ENCODE data around the gene SETD1A. TPM values are rescaled to one million over a fixed set of nuclear protein-coding genes. Genes with fewer than 3 reads are reported as not detected.

Gene SETD1A
- total and polyA plus RNA-seq, 2 donors (not counting 1 experiment from before 2014, with no cell fraction given) = 1.4 to 3.5 TPM

DNA sequence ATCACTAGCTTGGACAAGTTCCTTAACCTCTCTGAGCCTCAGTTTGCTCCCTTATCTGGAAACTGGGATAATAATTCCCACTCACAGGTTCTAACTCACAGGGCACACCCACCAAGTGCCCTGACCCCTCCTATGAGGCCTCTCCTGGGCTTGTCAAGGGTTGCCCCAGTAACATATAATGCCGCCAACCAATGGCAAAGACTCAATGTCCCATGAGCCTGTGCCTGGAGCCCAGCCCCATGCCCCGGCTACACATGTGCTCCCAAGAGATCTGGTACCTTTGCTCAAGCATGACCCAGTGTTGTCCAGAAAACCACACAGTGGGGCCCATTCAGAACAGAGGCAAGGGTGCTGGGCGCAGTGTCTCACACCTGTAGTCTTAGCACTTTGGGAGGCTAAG lies 42.7 kb upstream of the SETD1A start:
- no peaks in the 10 kb centered on the region for H4K20me1 ChIP-seq (ENCODE audit: control insufficient read depth, extremely low read depth, insufficient read depth, low read length)
- no peak for DNase-seq (ENCODE audit: low read depth in 2 of 2)
- no peak overlapping the region for H3K27ac ChIP-seq (ENCODE audit: insufficient read depth, low read length)
- no peaks in the 10 kb centered on the region for H3K79me2 ChIP-seq (ENCODE audit: control insufficient read depth, insufficient read depth, low read length)
- TF ChIP-seq EZH2 (IDR thresholded peaks at IDR 0.05; ENCODE audit: low read length, missing control alignments) = no peak
- TF ChIP-seq, protein P1, sequence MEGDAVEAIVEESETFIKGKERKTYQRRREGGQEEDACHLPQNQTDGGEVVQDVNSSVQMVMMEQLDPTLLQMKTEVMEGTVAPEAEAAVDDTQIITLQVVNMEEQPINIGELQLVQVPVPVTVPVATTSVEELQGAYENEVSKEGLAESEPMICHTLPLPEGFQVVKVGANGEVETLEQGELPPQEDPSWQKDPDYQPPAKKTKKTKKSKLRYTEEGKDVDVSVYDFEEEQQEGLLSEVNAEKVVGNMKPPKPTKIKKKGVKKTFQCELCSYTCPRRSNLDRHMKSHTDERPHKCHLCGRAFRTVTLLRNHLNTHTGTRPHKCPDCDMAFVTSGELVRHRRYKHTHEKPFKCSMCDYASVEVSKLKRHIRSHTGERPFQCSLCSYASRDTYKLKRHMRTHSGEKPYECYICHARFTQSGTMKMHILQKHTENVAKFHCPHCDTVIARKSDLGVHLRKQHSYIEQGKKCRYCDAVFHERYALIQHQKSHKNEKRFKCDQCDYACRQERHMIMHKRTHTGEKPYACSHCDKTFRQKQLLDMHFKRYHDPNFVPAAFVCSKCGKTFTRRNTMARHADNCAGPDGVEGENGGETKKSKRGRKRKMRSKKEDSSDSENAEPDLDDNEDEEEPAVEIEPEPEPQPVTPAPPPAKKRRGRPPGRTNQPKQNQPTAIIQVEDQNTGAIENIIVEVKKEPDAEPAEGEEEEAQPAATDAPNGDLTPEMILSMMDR (conservative IDR thresholded peaks at IDR 0.05 in 1 of 2, IDR thresholded peaks at IDR 0.05 in 1 of 2; ENCODE audit: low read depth in 1 of 2, low read length in 2 of 2) = no peak
- H3K4me3 ChIP-seq (replicated peaks in 1 of 4; ENCODE audit: control extremely low read depth in 1 of 4, insufficient read depth in 1 of 4, low read depth in 3 of 4, low read length in 4 of 4) = no peak overlapping the region
- H3K27me3 ChIP-seq (ENCODE audit: control insufficient read depth, insufficient read depth, low read length) = no peaks in the 10 kb centered on the region
- no peak overlapping the region for H3K4me2 ChIP-seq (ENCODE audit: extremely low read depth, insufficient read depth, low read length)
- no peaks in the 10 kb centered on the region for H3K4me1 ChIP-seq (ENCODE audit: control insufficient read depth, extremely low read depth, insufficient read depth, low read length)
- H3K9ac ChIP-seq (ENCODE audit: insufficient read depth, low read length) = no peak overlapping the region
- H2AFZ ChIP-seq (ENCODE audit: low read length) = no peak overlapping the region
- H3K36me3 ChIP-seq (ENCODE audit: control insufficient read depth, insufficient read depth, low read length) = no peaks in the 10 kb centered on the region
- no peaks in the 10 kb centered on the region for H3K9me3 ChIP-seq (ENCODE audit: control insufficient read depth, insufficient read depth, low read depth, low read length)

DNA sequence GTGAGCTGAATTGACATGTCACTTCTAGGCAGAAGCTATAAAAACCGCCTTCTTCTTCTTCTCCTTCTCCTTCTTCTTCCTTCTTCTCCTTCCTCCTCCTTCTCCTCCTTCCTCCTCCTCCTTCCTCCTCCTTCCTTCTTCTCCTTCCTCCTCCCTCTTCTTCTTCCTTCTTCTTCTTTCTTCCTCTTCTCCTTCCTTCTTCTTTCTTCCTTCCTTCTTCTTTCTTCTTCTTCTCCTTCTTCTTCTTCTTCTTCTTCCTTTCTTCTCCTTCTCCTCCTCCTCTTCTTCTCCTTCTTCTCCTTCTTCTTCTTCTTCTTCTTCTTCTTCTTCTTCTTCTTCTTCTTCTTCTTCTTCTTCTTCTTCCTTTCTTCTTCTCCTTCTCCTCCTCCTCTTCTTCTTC lies 38.9 kb upstream of the SETD1A start:
- Histone ChIP-seq H3K4me1 (ENCODE audit: control insufficient read depth, extremely low read depth, insufficient read depth, low read length) (no peaks in the 10 kb centered on the region), H3K9me3 (ENCODE audit: control insufficient read depth, insufficient read depth, low read depth, low read length) (no peaks in the 10 kb centered on the region), H2AFZ (ENCODE audit: low read length) (no peak overlapping the region), H3K79me2 (ENCODE audit: control insufficient read depth, insufficient read depth, low read length) (no peaks in the 10 kb centered on the region), H3K27me3 (ENCODE audit: control insufficient read depth, insufficient read depth, low read length) (no peaks in the 10 kb centered on the region), H3K4me2 (ENCODE audit: extremely low read depth, insufficient read depth, low read length) (no peak overlapping the region), H3K27ac (ENCODE audit: insufficient read depth, low read length) (no peak overlapping the region), H3K9ac (ENCODE audit: insufficient read depth, low read length) (no peak overlapping the region), H4K20me1 (ENCODE audit: control insufficient read depth, extremely low read depth, insufficient read depth, low read length) (no peaks in the 10 kb centered on the region), H3K4me3 (replicated peaks in 1 of 4; ENCODE audit: control extremely low read depth in 1 of 4, insufficient read depth in 1 of 4, low read depth in 3 of 4, low read length in 4 of 4) (no peak overlapping the region), H3K36me3 (ENCODE audit: control insufficient read depth, insufficient read depth, low read length) (no peaks in the 10 kb centered on the region)
- no peak for TF ChIP-seq EZH2 (IDR thresholded peaks at IDR 0.05; ENCODE audit: low read length, missing control alignments)
- TF ChIP-seq, protein P1 (conservative IDR thresholded peaks at IDR 0.05 in 1 of 2, IDR thresholded peaks at IDR 0.05 in 1 of 2; ENCODE audit: low read depth in 1 of 2, low read length in 2 of 2) = no peak
- DNase-seq (ENCODE audit: low read depth in 2 of 2) = no peak

DNA sequence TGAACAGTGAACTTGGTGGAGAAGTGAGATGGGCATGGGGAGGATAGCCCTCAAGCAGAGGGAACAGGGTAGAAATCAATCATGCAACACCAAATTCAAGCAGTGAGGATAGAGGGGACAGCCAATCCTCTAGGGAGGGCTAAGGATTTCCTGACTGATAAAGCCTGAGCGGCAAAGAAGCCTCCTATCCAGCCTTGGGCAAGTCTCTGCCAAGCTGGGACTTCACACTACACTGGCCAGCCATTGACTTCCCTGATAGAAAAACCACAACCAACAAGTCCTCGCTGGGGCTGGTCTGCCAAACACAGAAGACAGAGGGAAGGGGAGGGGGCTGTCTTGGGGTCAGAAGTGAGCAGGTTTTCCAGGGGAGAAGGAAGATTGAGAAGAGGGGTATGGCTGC lies 36.7 kb upstream of the SETD1A start:
- no peak overlapping the region for H3K9ac ChIP-seq (ENCODE audit: insufficient read depth, low read length)
- no peak overlapping the region for H3K4me2 ChIP-seq (ENCODE audit: extremely low read depth, insufficient read depth, low read length)
- H3K27me3 ChIP-seq (ENCODE audit: control insufficient read depth, insufficient read depth, low read length) = no peaks in the 10 kb centered on the region
- DNase-seq (ENCODE audit: low read depth in 2 of 2) = no peak
- H3K4me1 ChIP-seq (ENCODE audit: control insufficient read depth, extremely low read depth, insufficient read depth, low read length) = no peaks in the 10 kb centered on the region
- H3K27ac ChIP-seq (ENCODE audit: insufficient read depth, low read length) = no peak overlapping the region
- H4K20me1 ChIP-seq (ENCODE audit: control insufficient read depth, extremely low read depth, insufficient read depth, low read length) = no peaks in the 10 kb centered on the region
- no peak overlapping the region for H3K4me3 ChIP-seq (replicated peaks in 1 of 4; ENCODE audit: control extremely low read depth in 1 of 4, insufficient read depth in 1 of 4, low read depth in 3 of 4, low read length in 4 of 4)
- H3K36me3 ChIP-seq (ENCODE audit: control insufficient read depth, insufficient read depth, low read length) = no peaks in the 10 kb centered on the region
- H2AFZ ChIP-seq (ENCODE audit: low read length) = no peak overlapping the region
- no peaks in the 10 kb centered on the region for H3K79me2 ChIP-seq (ENCODE audit: control insufficient read depth, insufficient read depth, low read length)
- no peaks in the 10 kb centered on the region for H3K9me3 ChIP-seq (ENCODE audit: control insufficient read depth, insufficient read depth, low read depth, low read length)
- no peak for TF ChIP-seq EZH2 (IDR thresholded peaks at IDR 0.05; ENCODE audit: low read length, missing control alignments)
- TF ChIP-seq, protein P1 (conservative IDR thresholded peaks at IDR 0.05 in 1 of 2, IDR thresholded peaks at IDR 0.05 in 1 of 2; ENCODE audit: low read depth in 1 of 2, low read length in 2 of 2) = no peak
